IPS-11a (cell line): Measurements from ENCODE around the gene KRT37.
"Not testable (repeated sequence)": the region's sequence is repeated elsewhere in the genome, so short reads cannot be mapped to it uniquely, and the experiment has no call there.

ENCODE experiments used
- H3K4me3 ChIP-seq: one replicate; pipeline ENCODE4 v1.5.1; 2013; ENCODE audit warnings: low read depth, low read length, control low read depth

Gene KRT37

DNA sequence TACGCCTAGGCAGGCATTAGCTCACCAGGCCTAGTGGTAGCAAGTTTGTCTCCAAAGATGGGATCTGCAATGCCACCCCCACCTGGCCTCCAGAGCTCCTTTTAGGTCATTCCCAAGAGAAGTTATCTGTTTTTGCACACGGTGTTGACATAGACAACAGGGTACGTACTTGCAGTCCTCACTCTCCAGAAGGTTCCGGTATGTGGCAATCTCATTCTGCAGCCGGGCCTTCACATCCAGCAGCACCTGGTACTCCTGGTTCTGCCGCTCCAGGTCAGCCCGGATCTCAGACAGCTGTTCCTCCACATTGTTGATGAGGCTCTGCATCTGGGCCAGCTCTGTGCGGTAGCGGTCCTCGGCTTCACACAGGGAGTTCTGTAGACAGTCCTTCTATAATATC lies 17.2 kb downstream of the KRT37 start:
- no peak overlapping the region for H3K4me3 ChIP-seq

GRCh38 chr17:41406205-41406604 lies 18.2 kb downstream of the KRT37 start:
- no peak overlapping the region for H3K4me3 ChIP-seq

GRCh38 chr17:41404024-41404671 lies 20.2 kb downstream of the KRT37 start:
- no peak overlapping the region for H3K4me3 ChIP-seq

- no peak overlapping the region for H3K4me3 ChIP-seq
These were observed 20.9 kb downstream of the KRT37 start for GRCh38 chr17:41403404-41404023.

DNA sequence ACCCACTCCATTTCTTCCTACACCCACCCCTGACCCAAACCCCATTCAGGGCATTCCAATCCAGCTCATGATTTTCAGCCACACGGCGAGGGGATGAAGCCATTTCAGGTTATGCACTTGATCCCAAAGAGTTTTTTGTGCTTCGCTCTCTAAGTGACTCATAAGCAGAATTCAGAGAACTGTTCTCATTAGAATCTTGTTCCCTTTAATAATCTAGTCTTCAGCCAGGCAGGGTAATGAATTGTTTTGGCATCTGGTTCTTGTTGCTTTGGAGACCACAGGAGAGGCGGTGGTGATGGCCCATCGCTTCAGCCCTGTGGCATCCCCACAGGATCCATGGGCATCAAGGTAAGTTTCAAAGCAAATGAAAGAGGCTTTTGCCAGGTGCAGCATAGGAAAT lies 22.2 kb downstream of the KRT37 start:
- H3K4me3 ChIP-seq = no peak overlapping the region

GRCh38 chr17:41396996-41397660 lies 27.3 kb downstream of the KRT37 start, which contains the start of gene KRT31:
Gene KRT31 (minus strand): TSS chr17:41397608. CDS start chr17:41397539, 69 bp downstream.
- no peak within 1 kb of the TSS for H3K4me3 ChIP-seq

DNA sequence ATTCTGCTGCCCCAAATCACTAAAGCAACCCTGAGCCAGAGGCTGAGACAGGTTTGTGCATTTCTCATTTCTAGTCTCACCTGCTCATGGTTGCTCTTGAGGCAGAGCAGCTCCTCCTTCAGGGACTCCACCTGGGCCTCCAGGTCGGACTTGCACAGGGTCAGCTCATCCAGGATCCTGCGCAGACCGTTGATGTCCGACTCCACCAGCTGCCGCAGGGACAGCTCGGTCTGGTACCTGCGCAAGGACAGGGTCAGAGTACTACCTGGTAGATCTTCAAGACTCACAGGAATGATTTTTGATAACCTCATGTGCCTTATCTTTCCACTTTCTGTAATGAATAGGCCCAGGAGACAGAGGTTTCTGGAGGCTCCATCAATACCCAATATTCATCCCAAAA lies 28.0 kb downstream of the KRT37 start:
- H3K4me3 ChIP-seq = no peak overlapping the region

DNA sequence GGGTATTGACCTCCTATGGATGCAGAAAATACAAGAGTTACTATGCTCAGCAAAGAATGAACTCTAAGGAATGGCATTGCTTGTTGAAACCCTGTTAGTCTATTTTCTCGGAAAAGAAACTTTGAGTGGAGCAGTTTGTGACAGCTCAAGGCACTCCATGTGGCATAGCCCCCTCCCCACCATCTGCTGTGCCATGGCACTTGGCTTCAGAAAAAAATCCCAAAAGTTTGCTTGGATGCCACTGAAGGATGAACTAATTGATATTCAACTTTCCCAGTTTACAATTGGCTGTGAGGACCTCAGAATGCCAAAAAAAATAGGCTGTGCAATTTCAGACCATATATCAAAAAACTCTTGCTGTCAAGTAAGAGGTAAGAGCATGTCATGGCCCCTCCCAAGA lies 28.8 kb downstream of the KRT37 start:
- H3K4me3 ChIP-seq = no peak overlapping the region

DNA sequence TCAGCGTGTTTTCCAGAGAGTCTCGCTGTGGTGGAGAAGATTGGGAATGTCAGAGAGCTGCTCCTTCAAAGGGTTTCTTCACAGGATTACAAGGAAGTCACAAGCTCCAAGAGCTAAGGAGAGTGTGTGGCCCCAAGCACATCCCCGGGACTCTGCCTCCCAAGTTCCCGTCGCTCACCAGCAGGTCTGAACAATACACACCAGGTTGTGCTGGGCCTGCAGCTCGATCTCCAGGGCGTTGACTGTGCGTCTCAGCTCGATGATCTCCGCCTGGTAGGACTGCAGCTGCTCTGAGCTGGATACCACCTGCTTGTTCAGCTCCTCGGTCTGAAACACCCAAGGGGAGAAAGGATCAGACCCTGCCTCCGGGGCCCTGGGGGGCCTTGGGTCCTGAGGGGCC lies 29.3 kb downstream of the KRT37 start:
- H3K4me3 ChIP-seq = not testable (repeated sequence)

DNA sequence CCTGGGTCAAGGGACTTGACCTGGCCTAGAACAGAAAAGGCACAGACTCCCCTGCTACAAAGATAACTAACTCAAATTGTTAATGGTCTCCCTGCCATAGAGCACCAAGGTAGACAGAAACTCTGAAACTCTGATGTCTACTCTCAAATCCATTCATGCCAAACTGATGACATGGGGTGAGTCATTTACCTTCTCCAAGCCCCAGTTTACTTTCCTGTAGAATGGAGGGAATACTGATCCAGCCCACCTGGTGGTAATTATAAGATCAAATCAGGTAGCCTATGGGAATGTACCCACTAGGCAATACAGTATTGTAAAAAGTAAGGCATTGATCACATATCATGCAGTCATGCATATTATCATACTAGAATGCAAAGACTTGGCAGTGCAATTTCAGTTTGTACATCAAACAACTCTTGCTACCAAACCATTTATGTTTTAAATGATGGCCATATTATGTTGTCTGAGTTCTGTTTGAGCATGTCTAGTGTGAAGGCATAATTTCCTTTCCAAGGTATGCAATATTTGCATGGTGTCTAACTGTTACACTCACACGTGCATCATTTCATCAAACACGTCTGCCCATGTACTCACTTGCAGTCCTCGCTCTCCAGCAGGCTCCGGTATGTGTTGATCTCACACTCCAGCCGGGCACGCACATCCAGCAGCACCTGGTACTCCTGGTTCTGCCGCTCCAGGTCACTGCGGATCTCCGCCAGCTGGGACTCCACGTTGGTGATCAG lies 30.0 kb downstream of the KRT37 start:
- no peak overlapping the region for H3K4me3 ChIP-seq

DNA sequence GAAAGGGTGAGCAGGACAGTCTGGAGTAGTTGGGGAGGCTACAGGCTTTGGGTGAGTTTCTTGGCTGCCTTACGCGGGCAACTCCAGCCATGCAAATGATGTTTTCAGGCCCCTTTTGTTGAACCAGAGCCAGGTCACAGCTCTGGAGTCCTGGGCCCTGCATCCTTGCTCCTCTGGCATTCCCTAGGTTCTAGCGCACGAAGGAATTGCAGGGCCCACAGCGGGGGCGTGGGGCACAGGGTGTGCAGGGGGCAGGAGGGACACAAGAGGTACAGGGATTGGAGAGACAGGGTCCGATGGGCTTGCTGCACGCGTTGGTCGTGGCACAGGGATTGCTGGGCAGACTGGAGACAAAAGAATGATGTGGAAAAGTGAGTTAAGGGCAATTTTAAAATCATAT lies 30.6 kb downstream of the KRT37 start:
- H3K4me3 ChIP-seq = no peak overlapping the region

DNA sequence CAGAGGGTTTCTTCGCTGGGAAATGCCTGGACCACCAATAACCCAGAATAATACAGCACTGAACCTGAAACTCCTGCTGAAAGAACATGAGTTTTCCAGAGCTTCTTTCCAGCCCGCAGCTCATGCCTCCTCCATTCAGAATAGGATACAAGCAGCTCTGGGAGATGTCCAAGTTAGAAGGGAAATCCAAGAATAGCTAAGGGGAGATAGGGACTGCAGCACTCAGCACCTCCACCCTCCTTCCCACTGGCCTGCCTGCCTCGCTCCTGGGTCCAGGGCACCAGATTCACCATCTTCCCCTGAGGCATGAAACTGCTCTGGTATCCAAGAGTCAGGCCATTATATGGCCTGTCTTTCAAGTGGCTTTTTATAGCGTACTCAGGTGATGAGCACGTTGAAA lies 31.1 kb downstream of the KRT37 start:
- no peak overlapping the region for H3K4me3 ChIP-seq

- H3K4me3 ChIP-seq = no peak overlapping the region
These were observed 32.1 kb downstream of the KRT37 start for GRCh38 chr17:41392278-41392677.

GRCh38 chr17:41391535-41391934 lies 32.9 kb downstream of the KRT37 start:
- no peak overlapping the region for H3K4me3 ChIP-seq

- H3K4me3 ChIP-seq = no peak overlapping the region
These were observed 33.9 kb downstream of the KRT37 start for GRCh38 chr17:41390411-41390938.

DNA sequence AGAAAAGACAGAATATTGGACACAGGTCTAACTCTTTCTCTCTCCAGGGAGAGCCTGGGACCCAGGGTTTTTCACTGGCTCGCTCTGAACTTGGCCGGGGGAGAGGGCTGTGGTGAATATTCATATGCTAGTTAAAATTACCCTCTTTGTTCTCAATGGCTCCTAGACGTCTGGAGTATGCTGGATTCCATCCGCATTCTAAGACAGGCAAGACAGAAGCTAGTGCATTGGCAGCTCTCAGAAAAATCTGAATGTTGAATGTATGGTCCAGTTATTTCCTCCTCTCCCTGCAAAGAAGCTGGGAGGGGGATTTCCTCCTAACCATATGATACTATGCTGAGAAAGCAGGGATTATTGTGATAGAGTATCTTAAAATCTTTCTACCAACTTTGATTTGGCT lies 36.7 kb downstream of the KRT37 start:
- H3K4me3 ChIP-seq = no peak overlapping the region

- H3K4me3 ChIP-seq = no peak overlapping the region
These were observed 38.2 kb downstream of the KRT37 start for GRCh38 chr17:41386227-41386626.

DNA sequence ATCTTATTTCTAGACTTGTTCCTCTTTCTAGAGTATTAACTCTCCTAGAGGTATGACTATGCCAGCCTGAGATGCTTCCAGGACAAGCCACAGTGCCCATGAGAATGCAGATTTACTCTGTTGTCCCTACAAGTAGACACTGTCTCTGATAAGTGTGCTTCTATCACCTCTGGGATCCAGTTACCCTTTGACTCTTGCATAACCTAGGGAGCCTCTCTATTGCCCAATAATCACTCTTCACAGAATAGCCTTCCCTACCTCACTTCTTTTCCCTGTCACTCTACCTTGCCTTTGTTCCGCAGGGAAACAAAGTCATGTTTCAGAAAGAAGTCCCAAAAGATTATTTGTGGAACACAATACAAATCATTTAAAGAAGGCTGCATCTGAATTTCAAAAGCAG lies 40.7 kb downstream of the KRT37 start:
- H3K4me3 ChIP-seq = no peak overlapping the region

- no peak overlapping the region for H3K4me3 ChIP-seq
These were observed 42.0 kb downstream of the KRT37 start for GRCh38 chr17:41382394-41382793.

GRCh38 chr17:41381943-41382342 lies 42.4 kb downstream of the KRT37 start, which contains the start of gene KRT34:
Gene KRT34 (minus strand): TSS chr17:41382306. CDS start chr17:41382246, 60 bp downstream.
- not testable (repeated sequence) for H3K4me3 ChIP-seq

DNA sequence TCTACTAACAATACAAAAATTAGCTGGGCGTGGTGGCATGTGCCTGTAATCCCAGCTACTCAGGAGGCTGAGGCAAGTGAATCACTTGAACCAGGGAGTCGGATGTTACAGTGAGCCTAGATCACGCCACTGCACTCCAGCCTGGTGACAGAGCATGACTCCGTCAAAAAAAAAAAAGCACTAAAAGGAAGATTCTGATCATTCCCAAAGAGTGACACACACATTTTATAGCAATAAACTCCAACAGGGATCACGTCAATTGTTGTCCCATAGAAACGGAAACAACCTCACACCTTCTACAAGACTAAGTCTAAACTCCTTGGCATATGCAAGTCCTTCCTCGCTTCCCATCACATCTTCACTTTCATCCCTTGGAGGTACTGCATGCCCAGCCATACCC lies 44.3 kb downstream of the KRT37 start:
- H3K4me3 ChIP-seq = not testable (repeated sequence)
